ENCODE results near the gene FFAR2.

FFAR2 gene

GRCh38 chr19:35407619-35408018 is 40.4 kb upstream of the FFAR2 start:
- no CpG with 5 or more reads among the region's 6 CpGs for WGBS, 2 donors (ENCODE audit: extremely low coverage in 2 of 2, insufficient read length in 2 of 2, insufficient replicate concordance in 1 of 2)
- H2AK5ac ChIP-seq (ENCODE audit: low read depth, low read length) = no peak overlapping the region
- no peaks in the 10 kb centered on the region for H3K27me3 ChIP-seq (ENCODE audit: control insufficient read depth in 3 of 3, insufficient read depth in 3 of 3, low read depth in 1 of 3, low read length in 3 of 3)
- no peak for DNase-seq (ENCODE audit: low spot score)
- no peak overlapping the region for H4K8ac ChIP-seq (ENCODE audit: low read depth, low read length)
- H3K4me3 ChIP-seq (ENCODE audit: low read length in 2 of 2) = no peak overlapping the region
- no peak overlapping the region for H4K91ac ChIP-seq (ENCODE audit: low read depth, low read length, poor library complexity)
- H2BK15ac ChIP-seq (ENCODE audit: low read length) = no peak overlapping the region
- H3K4ac ChIP-seq (ENCODE audit: low read length) = no peak overlapping the region
- H3K9ac ChIP-seq (ENCODE audit: low read depth, low read length, poor library complexity) = no peak overlapping the region
- H3K27ac ChIP-seq (replicated peaks; ENCODE audit: low read length) = no peak overlapping the region
- peaks cover 2 to 6% of the 10 kb centered on the region in 2 donors for H3K4me1 ChIP-seq (ENCODE audit: control insufficient read depth in 2 of 2, insufficient read depth in 1 of 2, low read depth in 1 of 2, low read length in 2 of 2)
- no peak overlapping the region for H3K14ac ChIP-seq (ENCODE audit: low read length)
- no peak overlapping the region for H2BK12ac ChIP-seq (ENCODE audit: low read length)
- no peaks in the 10 kb centered on the region for H3K36me3 ChIP-seq (replicated peaks in 1 of 2; ENCODE audit: control insufficient read depth in 2 of 2, insufficient read depth in 2 of 2, low read length in 2 of 2)
- H3K9me3 ChIP-seq (replicated peaks in 1 of 2; ENCODE audit: control insufficient read depth in 2 of 2, insufficient read depth in 1 of 2, low read depth in 1 of 2, low read length in 2 of 2) = no peaks in the 10 kb centered on the region
- H3K79me1 ChIP-seq (ENCODE audit: low read depth, low read length) = no peaks in the 10 kb centered on the region
- H3K4me2 ChIP-seq (ENCODE audit: insufficient read depth, low read length, poor library complexity, severe bottlenecking) = no peak overlapping the region
- no peak overlapping the region for H2BK120ac ChIP-seq (ENCODE audit: low read depth, low read length)
- no peak overlapping the region for H3K23ac ChIP-seq (ENCODE audit: low read depth, low read length, poor library complexity)
- H2BK5ac ChIP-seq (ENCODE audit: low read length) = no peak overlapping the region
- H2AFZ ChIP-seq (ENCODE audit: low read length) = no peak overlapping the region
- H3K18ac ChIP-seq (ENCODE audit: low read length) = no peak overlapping the region

- H3K36me3 ChIP-seq (replicated peaks in 1 of 2; ENCODE audit: control insufficient read depth in 2 of 2, insufficient read depth in 2 of 2, low read length in 2 of 2) = no peaks in the 10 kb centered on the region
- H3K9ac ChIP-seq (ENCODE audit: low read depth, low read length, poor library complexity) = no peak overlapping the region
- H2BK15ac ChIP-seq (ENCODE audit: low read length) = no peak overlapping the region
- H2AFZ ChIP-seq (ENCODE audit: low read length) = no peak overlapping the region
- H2AK5ac ChIP-seq (ENCODE audit: low read depth, low read length) = no peak overlapping the region
- no peak overlapping the region for H2BK120ac ChIP-seq (ENCODE audit: low read depth, low read length)
- H3K4ac ChIP-seq (ENCODE audit: low read length) = no peak overlapping the region
- H2BK5ac ChIP-seq (ENCODE audit: low read length) = no peak overlapping the region
- DNase-seq (ENCODE audit: low spot score) = no peak
- H3K14ac ChIP-seq (ENCODE audit: low read length) = no peak overlapping the region
- WGBS, 2 donors (ENCODE audit: extremely low coverage in 2 of 2, insufficient read length in 2 of 2, insufficient replicate concordance in 1 of 2) = no CpG with 5 or more reads among the region's 13 CpGs
- H3K4me3 ChIP-seq (ENCODE audit: low read length in 2 of 2) = no peak overlapping the region
- H3K4me2 ChIP-seq (ENCODE audit: insufficient read depth, low read length, poor library complexity, severe bottlenecking) = no peak overlapping the region
- H4K91ac ChIP-seq (ENCODE audit: low read depth, low read length, poor library complexity) = no peak overlapping the region
- H3K9me3 ChIP-seq (replicated peaks in 1 of 2; ENCODE audit: control insufficient read depth in 2 of 2, insufficient read depth in 1 of 2, low read depth in 1 of 2, low read length in 2 of 2) = no peaks in the 10 kb centered on the region
- H3K27ac ChIP-seq (replicated peaks; ENCODE audit: low read length) = no peak overlapping the region
- no peaks in the 10 kb centered on the region for H3K79me1 ChIP-seq (ENCODE audit: low read depth, low read length)
- H3K4me1 ChIP-seq (ENCODE audit: control insufficient read depth in 2 of 2, insufficient read depth in 1 of 2, low read depth in 1 of 2, low read length in 2 of 2) = peaks cover 2 to 6% of the 10 kb centered on the region in 2 donors
- H3K23ac ChIP-seq (ENCODE audit: low read depth, low read length, poor library complexity) = no peak overlapping the region
- no peak overlapping the region for H2BK12ac ChIP-seq (ENCODE audit: low read length)
- peak overlapping the region; percentile 35 for H3K18ac ChIP-seq (ENCODE audit: low read length)
- H4K8ac ChIP-seq (ENCODE audit: low read depth, low read length) = no peak overlapping the region
- H3K27me3 ChIP-seq (ENCODE audit: control insufficient read depth in 3 of 3, insufficient read depth in 3 of 3, low read depth in 1 of 3, low read length in 3 of 3) = peaks cover 0 to under 1% (median 0%) of the 10 kb centered on the region in 3 experiments
These were observed 39.5 kb upstream of the FFAR2 start for GRCh38 chr19:35408284-35409171.

GRCh38 chr19:35409191-35409590 is 38.9 kb upstream of the FFAR2 start:
- Histone ChIP-seq H3K27ac (replicated peaks; ENCODE audit: low read length) (no peak overlapping the region), H2AFZ (ENCODE audit: low read length) (no peak overlapping the region), H3K4ac (ENCODE audit: low read length) (no peak overlapping the region), H2AK5ac (ENCODE audit: low read depth, low read length) (no peak overlapping the region), H2BK12ac (ENCODE audit: low read length) (no peak overlapping the region), H3K23ac (ENCODE audit: low read depth, low read length, poor library complexity) (no peak overlapping the region), H2BK5ac (ENCODE audit: low read length) (no peak overlapping the region), H3K36me3 (replicated peaks in 1 of 2; ENCODE audit: control insufficient read depth in 2 of 2, insufficient read depth in 2 of 2, low read length in 2 of 2) (no peaks in the 10 kb centered on the region), H3K9ac (ENCODE audit: low read depth, low read length, poor library complexity) (no peak overlapping the region), H3K4me2 (ENCODE audit: insufficient read depth, low read length, poor library complexity, severe bottlenecking) (no peak overlapping the region), H4K8ac (ENCODE audit: low read depth, low read length) (no peak overlapping the region), H2BK15ac (ENCODE audit: low read length) (no peak overlapping the region), H3K27me3 (ENCODE audit: control insufficient read depth in 3 of 3, insufficient read depth in 3 of 3, low read depth in 1 of 3, low read length in 3 of 3) (peaks cover 0 to 2% (median 0%) of the 10 kb centered on the region in 3 experiments), H3K4me3 (ENCODE audit: low read length in 2 of 2) (no peak overlapping the region), H2BK120ac (ENCODE audit: low read depth, low read length) (no peak overlapping the region), H4K91ac (ENCODE audit: low read depth, low read length, poor library complexity) (no peak overlapping the region), H3K14ac (ENCODE audit: low read length) (no peak overlapping the region), H3K9me3 (replicated peaks in 1 of 2; ENCODE audit: control insufficient read depth in 2 of 2, insufficient read depth in 1 of 2, low read depth in 1 of 2, low read length in 2 of 2) (no peaks in the 10 kb centered on the region), H3K4me1 (ENCODE audit: control insufficient read depth in 2 of 2, insufficient read depth in 1 of 2, low read depth in 1 of 2, low read length in 2 of 2) (peaks cover 2 to 6% of the 10 kb centered on the region in 2 donors), H3K18ac (ENCODE audit: low read length) (no peak overlapping the region), H3K79me1 (ENCODE audit: low read depth, low read length) (no peaks in the 10 kb centered on the region)
- DNase-seq (ENCODE audit: low spot score) = no peak
- WGBS, 2 donors (ENCODE audit: extremely low coverage in 2 of 2, insufficient read length in 2 of 2, insufficient replicate concordance in 1 of 2) = no CpG with 5 or more reads among the region's 5 CpGs

DNA sequence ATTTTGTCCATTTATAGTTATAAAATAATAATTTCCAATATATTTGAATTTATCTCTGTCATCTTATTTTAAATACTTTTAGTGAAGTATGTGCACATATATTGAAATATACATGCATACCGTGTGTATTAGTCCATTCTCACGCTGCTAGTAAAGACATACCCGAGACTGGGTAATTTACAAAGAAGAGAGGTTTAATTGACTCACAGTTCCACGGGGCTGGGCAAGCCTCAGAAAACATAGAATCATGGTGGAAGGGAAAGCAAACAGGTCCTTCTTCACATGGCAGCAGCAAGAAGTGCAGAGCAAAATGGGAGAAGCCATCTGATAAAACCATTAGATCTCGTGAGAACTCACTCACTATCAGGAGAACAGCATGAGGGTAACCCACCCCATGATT is 37.6 kb upstream of the FFAR2 start:
- WGBS, 2 donors (ENCODE audit: extremely low coverage in 2 of 2, insufficient read length in 2 of 2, insufficient replicate concordance in 1 of 2) = no CpG with 5 or more reads among the region's 5 CpGs
- H3K9ac ChIP-seq (ENCODE audit: low read depth, low read length, poor library complexity) = no peak overlapping the region
- no peak overlapping the region for H3K4ac ChIP-seq (ENCODE audit: low read length)
- no peak overlapping the region for H2BK120ac ChIP-seq (ENCODE audit: low read depth, low read length)
- no peak overlapping the region for H2AFZ ChIP-seq (ENCODE audit: low read length)
- H3K4me2 ChIP-seq (ENCODE audit: insufficient read depth, low read length, poor library complexity, severe bottlenecking) = no peak overlapping the region
- no peak overlapping the region for H2AK5ac ChIP-seq (ENCODE audit: low read depth, low read length)
- no peaks in the 10 kb centered on the region for H3K9me3 ChIP-seq (replicated peaks in 1 of 2; ENCODE audit: control insufficient read depth in 2 of 2, insufficient read depth in 1 of 2, low read depth in 1 of 2, low read length in 2 of 2)
- no peaks in the 10 kb centered on the region for H3K79me1 ChIP-seq (ENCODE audit: low read depth, low read length)
- no peak overlapping the region for H4K8ac ChIP-seq (ENCODE audit: low read depth, low read length)
- peaks cover 0 to under 1% of the 10 kb centered on the region in 2 donors for H3K4me1 ChIP-seq (ENCODE audit: control insufficient read depth in 2 of 2, insufficient read depth in 1 of 2, low read depth in 1 of 2, low read length in 2 of 2)
- H3K14ac ChIP-seq (ENCODE audit: low read length) = no peak overlapping the region
- H3K36me3 ChIP-seq (replicated peaks in 1 of 2; ENCODE audit: control insufficient read depth in 2 of 2, insufficient read depth in 2 of 2, low read length in 2 of 2) = no peaks in the 10 kb centered on the region
- H4K91ac ChIP-seq (ENCODE audit: low read depth, low read length, poor library complexity) = no peak overlapping the region
- H3K27ac ChIP-seq (replicated peaks; ENCODE audit: low read length) = no peak overlapping the region
- no peak overlapping the region for H3K4me3 ChIP-seq (ENCODE audit: low read length in 2 of 2)
- H3K27me3 ChIP-seq (ENCODE audit: control insufficient read depth in 3 of 3, insufficient read depth in 3 of 3, low read depth in 1 of 3, low read length in 3 of 3) = peaks cover 0 to 2% (median 0%) of the 10 kb centered on the region in 3 experiments
- no peak overlapping the region for H2BK12ac ChIP-seq (ENCODE audit: low read length)
- no peak overlapping the region for H2BK15ac ChIP-seq (ENCODE audit: low read length)
- H2BK5ac ChIP-seq (ENCODE audit: low read length) = no peak overlapping the region
- no peak for DNase-seq (ENCODE audit: low spot score)
- H3K23ac ChIP-seq (ENCODE audit: low read depth, low read length, poor library complexity) = no peak overlapping the region
- no peak overlapping the region for H3K18ac ChIP-seq (ENCODE audit: low read length)

All from neuronal stem cell (in vitro differentiated cells).